Melanocyte of skin (primary cell): Measurements from ENCODE around the gene TCEANC. TPM values are rescaled to one million over a fixed set of nuclear protein-coding genes. Genes with fewer than 3 reads are reported as not detected.

ENCODE experiments used
- total RNA-seq, 2 donors: library from RNA; depleted of rRNA; stranded (reverse); fragments of >200 nt; gene quantifications; 2 replicates each; pipeline ENCODE4 v1.2.3, GENCODE V29; 2012

TCEANC gene, protein sequence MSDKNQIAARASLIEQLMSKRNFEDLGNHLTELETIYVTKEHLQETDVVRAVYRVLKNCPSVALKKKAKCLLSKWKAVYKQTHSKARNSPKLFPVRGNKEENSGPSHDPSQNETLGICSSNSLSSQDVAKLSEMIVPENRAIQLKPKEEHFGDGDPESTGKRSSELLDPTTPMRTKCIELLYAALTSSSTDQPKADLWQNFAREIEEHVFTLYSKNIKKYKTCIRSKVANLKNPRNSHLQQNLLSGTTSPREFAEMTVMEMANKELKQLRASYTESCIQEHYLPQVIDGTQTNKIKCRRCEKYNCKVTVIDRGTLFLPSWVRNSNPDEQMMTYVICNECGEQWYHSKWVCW
- 1 to 10 TPM; 2.3 to 3.1 TPM for total RNA-seq

DNA sequence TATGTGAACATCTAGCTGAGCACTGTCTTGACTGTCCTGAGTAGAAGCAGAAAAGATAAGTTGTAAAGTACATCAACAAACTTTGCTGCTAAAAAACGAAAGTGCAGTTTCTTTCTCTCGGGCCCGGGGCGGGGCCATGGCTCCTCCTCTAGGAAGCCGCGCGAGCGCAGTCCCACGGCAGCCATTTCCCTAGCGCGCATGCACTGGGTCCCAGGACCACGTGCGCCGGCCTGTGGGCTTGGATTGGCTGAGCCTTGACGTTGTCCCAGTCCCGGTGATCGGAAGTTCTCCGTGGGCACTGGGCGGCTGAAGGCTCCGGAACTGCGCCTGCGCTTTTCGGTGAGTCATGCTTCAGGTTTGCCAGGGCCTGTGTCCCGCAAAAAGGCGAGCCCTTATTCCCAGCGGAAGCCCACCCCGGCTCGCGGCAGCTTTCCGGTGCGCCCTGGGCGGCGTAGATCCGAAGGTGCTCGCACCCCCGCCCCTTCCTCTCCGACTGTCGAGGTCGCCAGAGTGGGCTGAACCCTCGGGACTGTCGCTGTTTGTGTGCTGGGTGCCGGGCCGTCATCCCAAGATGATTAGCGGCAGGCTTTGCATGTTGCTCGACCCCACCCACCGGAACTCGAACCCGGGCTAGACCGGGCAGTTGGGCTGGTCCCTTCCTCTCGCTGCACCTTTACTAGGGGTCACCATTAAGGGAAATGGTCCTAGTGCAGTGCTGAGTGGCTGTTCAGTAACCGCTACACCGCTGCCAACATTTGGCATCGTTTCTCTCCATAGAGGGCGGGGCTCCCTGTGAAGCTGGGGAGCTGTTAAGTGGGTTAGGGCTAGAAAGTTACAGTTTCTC, at the start of gene TCEANC:
TSS of gene TCEANC (plus strand) at position 292 of the 844 bp plus-strand sequence. CDS start 9,368 bp downstream, outside the sequence.

DNA sequence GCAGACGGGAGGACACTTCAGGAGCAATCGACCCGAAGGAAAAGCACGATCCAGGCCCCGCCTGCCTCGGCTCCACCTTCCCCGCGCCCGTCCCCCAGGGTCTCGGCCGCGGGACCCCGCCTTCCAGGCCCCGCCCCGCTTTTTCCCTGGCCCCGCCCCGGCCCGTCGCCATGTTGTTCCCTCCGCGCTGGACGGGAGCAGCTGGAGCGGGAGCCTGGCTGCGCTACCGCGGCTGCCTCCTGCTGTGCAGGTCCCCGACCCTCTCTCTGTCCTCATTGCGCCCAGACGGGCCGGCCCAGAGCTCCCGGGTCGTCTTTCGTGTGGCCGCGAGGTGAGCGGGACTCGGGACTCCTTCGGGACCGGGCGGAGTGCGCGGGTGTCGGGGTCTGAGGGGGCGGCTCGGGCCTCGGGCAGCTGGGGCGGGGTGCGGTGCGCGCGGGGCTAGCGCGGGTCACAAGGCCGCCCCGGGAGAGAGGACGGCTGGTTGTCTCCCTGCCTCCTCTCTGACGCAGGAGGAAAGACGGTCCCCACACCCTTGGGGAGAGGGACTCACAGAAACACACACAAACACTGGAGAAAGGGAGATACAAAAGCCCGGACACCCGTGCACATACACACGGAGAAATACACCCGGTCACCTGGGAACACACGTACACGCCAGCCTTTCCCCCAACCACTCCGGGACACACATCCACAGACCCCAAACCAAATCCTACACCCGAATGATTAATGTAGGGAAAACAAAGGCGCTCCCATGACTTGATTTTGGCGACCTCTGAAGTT, 36.2 kb downstream of the TCEANC start, which contains the start of gene RAB9A:
TSS of gene RAB9A (plus strand) at position 171 of the 783 bp plus-strand sequence. CDS start 19,619 bp downstream, outside the sequence.

Other genes starting within 250 kb of the TCEANC start
- not detected for gene EGFL6, start 83.5 kb upstream of the TCEANC start, total RNA-seq
- gene RAB9A, start 36.0 kb downstream of the TCEANC start, total RNA-seq: 10 to 100 TPM; 43.7 to 48.6 TPM
- 1 to 10 TPM; 7.7 to 8.3 TPM for gene TRAPPC2, start 81.5 kb downstream of the TCEANC start, total RNA-seq
- gene OFD1, start 81.6 kb downstream of the TCEANC start, total RNA-seq: 1 to 10 TPM; 6.2 to 6.7 TPM
- 10 to 100 TPM; 58.8 to 87.9 TPM for gene GPM6B, start 164.0 kb downstream of the TCEANC start, total RNA-seq